GM12874 (cell line): ENCODE data around the gene TGFBR1.

Experiments
- CTCF ChIP-seq: IDR thresholded peaks from 2 replicates; pipeline ENCODE4 v1.5.1; 2011; ENCODE audit warnings: low read depth, mild to moderate bottlenecking, control low read depth, low read length, moderate library complexity; ENCODE audit not compliant: insufficient read depth

Gene TGFBR1

DNA sequence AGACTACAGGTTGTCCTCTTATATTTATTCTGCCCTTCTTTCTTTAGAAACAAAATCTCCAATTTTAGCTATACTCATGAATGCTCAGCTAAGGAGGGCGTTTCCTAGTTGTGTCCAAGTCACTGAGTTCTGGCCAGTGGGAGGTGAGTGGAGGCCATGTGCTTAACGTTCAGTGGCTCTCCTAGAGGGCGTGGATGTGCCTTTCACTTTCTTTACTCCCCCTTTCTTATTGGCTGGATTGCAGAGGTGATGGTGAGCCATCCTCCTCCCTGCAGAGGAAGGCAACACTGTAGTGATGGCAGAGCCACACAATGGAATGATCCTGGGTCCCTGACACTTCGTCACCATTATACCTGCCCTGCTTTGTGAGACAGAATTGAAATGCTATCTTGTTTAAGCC is 62.2 kb downstream of the TGFBR1 start:
- no peak for TF ChIP-seq CTCF

- no peak for TF ChIP-seq CTCF
Measured at GRCh38 chr9:99167694-99168093, 62.8 kb downstream of the TGFBR1 start.

- no peak for TF ChIP-seq CTCF
Measured at GRCh38 chr9:99169086-99169485, 64.2 kb downstream of the TGFBR1 start.

GRCh38 chr9:99169982-99170761 is 65.3 kb downstream of the TGFBR1 start:
- TF ChIP-seq CTCF = no peak

- no peak for TF ChIP-seq CTCF
Measured at GRCh38 chr9:99171225-99172123, 66.6 kb downstream of the TGFBR1 start.

GRCh38 chr9:99172124-99173091 is 67.5 kb downstream of the TGFBR1 start:
- TF ChIP-seq CTCF = no peak
